DMS79 (cell line): ENCODE measurements around the gene TMEM141.
A peak's percentile ranks its signal among the peaks of the same experiment; 100 is the strongest.

ENCODE experiments used
- DNase-seq: peaks from one replicate; lab custom pipeline; 2025; lab: John Stamatoyannopoulos, UW

The TMEM141 gene

GRCh38 chr9:136790640-136791515 is at the start of gene TMEM141:
TMEM141 (plus strand) TSS chr9:136791344; CDS start chr9:136791371, 27 bp downstream.
- DNase-seq = peak; percentile 98

DNA sequence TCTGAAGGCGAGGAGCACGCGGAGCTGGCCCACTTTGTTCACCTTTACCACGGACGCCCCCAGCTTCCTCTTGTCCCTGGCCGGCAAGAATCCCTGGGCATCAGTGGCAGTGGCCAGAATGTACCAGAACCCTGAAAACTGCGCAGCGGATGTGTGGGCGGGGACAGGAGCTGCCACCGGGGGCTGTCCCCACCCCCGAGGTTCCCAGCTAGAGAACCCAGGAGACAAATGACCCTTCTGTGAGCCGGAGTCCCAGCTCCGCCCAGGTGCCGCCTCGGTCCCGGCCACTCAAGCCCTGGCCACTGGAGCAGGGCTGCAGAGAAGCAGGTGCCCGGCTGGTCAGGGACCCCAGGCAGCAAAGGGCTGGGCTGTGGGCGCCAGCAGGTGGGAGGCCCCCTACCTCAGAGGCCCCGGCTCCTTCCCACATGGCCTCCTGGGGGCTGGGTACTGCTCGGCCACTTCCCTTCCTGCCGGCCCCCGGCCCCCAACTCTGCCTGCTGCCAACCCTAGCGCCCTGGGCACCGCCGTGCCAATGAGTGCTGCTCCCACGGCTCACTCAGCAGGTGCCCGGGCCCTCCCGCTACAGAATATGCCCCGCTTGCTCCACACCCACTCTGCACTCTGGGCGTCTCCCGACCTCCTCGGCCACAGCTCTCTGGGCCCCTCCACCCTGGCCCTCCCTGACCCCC is 49.1 kb upstream of the TMEM141 start:
- DNase-seq = no peak

- DNase-seq = peak; percentile 45
These were observed 48.4 kb upstream of the TMEM141 start, which contains the start of gene LCN10 for GRCh38 chr9:136742591-136743391. LCN10 (minus strand) TSS chr9:136742940; CDS start chr9:136742903, 37 bp downstream.

- DNase-seq = no peak
These were observed 47.4 kb upstream of the TMEM141 start for GRCh38 chr9:136743639-136744211.

DNA sequence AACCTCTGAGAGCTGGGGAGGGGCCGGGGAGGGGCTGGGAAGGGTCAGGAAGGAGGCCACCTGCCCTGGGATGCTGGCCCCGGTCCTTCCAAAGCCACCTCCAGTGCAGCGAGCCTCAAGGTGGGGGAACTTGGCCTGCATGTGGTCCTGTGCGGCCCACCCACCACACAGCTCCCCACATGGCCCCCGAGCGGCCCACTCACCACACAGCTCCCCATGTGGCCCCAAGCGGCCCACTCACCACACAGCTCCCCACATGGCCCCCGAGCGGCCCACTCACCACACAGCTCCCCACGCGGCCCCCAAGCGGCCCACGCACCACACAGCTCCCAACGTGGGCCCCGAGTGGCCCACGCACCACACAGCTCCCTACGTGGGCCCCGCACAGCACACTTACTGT is 46.4 kb upstream of the TMEM141 start:
- DNase-seq = no peak

DNA sequence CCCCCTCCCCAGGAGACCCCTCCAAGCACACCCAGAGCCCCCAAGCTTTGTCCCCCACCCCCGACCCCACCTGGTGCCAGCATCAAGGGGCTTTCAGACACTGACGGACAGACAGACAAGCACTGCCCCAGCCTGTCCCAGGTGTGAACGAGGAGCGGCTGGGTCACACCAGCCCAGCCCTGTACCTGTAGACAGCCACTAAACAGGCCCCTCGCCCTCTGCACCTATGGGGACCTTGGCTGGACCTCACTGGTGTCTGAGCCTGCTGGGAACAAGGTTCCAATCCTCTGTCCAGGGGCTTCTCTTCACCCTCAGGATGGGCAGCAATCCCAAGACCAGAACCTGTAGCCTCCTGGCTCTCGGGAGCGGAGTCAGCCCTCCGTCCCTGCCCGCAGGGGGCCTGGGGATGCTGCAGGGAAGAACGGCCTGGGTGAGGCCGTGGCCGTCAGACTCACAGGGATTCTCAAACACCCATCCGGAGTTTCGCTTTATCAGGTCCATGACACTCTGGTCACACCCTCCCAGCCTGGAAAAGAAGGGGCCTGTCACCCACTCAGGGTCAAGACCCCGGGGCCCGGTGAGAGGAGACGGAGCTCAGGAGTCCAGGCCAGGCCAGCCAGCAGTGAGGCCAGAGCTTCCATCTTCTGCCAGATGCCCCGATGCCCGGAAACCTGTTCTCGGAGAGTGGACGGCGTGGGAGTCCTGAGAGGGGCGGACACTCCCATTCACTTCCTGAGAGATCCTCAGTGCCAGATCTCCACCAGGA is 45.6 kb upstream of the TMEM141 start:
- no peak for DNase-seq

DNA sequence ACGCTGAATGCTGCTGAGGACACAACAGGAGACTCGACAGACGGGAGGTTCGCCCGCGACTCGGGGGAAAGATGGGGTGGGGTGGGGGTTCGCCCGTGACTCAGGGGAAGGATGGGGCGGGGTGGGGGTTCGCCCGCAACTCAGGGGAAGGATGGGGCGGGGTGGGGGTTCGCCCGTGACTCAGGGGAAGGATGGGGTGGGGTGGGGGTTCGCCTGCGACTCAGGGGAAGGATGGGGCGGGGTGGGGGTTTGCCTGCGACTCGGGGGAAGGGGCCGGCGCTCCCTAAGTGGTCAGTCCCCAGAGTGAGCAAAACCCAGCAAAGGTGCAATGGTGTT is 45.0 kb upstream of the TMEM141 start:
- DNase-seq = no peak

GRCh38 chr9:136746621-136747020 is 44.5 kb upstream of the TMEM141 start:
- DNase-seq = no peak

DNA sequence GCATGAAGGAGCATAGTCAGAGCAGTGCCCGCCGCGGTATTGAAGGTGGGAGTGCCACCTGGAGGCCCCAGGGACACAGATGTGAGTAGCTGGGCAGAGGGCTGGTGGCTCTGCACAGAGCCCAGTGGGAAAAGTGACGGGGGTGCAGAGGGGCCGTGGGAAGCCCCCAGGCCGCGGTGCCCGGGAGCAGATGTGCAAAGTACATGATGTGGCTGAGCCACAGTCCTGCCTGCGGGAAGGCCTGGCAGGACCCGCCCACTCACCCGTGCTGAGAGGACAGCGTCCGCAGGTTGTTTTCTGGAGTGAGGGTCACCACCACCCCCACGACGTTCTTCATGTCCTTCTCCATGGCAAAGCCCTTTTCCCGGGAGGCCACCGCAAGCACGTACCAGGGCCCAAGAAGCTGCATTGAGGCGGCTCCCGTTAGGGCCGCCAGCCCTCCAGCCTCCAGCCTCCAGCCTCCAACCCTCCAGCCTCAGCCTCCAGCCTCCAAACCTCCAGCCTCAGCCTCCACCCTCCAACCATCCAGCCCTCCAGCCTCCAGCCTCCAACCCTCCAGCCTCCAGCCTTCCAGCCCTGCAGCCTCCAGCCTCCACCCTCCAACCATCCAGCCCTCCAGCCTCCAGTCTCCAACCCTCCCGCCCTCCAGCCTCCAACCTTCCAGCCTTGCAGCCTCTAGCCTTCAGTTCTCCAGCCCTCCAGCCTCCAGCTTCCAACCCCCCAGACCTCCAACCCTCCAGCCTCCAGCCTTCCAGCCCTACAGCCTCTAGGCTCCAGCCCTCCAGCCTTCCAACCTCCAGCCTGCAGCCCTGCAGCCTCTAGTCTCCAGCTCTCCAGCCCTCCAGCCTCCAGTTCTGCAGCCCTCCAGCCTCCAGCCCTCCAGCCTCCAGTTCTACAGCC is 43.7 kb upstream of the TMEM141 start:
- DNase-seq = no peak

- no peak for DNase-seq
These were observed 42.9 kb upstream of the TMEM141 start, which contains the start of gene LCN6 for GRCh38 chr9:136748201-136748600. LCN6 (minus strand) TSS chr9:136748525; CDS start chr9:136748483, 42 bp downstream.

- DNase-seq = no peak
These were observed 42.2 kb upstream of the TMEM141 start for GRCh38 chr9:136748666-136749611.

DNA sequence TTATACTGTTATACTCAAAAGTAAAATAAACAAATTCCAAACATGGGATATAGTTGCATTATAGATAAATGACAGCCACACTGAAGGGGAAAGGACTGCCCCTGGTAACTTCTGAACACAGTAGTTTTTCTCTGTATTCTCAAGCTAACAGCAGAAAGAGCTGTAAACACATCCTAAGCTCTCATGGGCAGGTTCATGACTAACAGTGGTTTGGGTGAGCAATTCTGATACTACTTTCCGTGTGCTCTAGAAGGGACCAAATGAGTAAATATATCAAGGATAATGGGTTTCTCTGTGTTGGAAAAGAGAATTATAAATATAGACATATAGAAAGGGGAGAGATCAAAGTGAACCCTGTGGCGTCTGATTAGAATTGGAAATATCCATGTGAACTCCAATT is 40.6 kb upstream of the TMEM141 start:
- DNase-seq = no peak

GRCh38 chr9:136751244-136751643 is 39.9 kb upstream of the TMEM141 start:
- DNase-seq = no peak

DNA sequence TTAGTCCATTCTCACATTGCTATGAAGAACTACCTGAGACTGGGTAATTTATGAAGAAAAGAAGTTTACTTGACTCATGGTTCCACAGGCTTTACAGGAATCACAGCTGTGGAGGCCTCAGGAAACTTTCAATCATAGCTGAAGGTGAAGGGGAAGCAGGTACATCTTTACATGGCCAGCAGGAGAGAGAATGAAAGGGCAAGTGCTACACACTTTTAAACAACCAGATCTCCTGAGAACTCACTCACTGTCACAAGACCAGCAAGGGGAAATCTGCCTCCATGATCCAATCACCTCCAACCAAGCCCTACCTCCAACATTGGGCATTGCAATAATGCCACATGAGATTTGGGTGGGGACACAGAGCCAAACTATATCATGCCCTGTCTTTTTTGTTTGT is 39.3 kb upstream of the TMEM141 start:
- DNase-seq = no peak

DNA sequence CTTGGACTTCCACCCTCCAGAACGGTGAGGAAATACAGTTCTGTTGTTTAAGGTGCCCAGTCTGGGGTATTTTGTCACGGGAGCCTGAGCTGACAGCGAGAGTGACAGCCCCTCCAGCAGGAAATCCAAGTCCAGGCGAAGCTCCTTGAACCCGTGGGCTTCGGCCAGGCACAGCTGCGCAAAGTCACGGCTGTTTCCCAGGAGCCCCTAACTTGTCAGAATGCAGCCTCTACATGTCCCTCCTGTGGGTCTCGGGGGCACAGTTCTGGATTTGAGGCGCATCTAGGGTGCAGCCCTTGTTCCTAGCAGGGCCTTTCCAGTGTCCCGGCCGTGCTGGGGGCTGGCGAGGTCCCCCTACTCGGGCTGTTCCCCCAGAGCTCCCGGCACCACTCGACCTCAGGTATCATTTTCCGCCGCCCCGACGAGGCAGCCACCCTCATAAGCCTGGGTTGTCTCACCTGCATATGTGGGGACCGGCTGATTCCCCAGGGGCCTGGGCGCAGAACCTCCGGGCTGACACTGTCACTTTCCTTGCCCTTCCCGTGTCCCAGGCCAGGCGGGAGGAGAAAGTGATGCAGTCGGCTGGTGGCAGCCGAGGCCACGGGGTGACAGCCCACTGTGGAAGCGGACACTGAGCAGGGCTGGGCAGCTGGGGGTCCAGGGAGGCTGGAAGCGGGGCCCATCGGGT is 37.6 kb upstream of the TMEM141 start:
- no peak for DNase-seq

DNA sequence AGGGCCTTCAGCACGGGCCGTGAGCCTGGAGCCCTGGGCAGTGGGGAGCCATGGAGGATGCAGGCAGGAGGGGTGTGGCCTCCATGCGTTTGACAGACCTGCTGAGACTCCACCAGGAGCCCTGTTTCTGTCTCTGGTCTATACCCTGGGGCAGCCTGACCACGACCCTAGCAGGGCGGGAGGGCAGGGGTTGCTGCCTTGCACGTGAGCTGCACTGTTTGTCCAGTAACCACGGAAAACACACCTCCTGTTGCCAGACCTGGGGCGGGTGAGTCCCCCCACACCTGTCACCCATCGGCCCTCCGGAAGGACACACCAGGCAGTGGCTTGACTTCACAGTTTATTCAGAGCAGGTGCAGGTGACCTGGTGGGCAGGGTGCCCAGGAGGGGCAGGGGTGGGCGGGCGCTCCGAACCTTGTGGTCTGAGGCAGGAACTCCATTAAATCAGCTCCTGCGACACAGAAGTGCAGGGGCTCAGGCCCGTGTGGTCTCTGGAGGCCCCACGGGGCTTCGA is 37.0 kb upstream of the TMEM141 start:
- DNase-seq = no peak

DNA sequence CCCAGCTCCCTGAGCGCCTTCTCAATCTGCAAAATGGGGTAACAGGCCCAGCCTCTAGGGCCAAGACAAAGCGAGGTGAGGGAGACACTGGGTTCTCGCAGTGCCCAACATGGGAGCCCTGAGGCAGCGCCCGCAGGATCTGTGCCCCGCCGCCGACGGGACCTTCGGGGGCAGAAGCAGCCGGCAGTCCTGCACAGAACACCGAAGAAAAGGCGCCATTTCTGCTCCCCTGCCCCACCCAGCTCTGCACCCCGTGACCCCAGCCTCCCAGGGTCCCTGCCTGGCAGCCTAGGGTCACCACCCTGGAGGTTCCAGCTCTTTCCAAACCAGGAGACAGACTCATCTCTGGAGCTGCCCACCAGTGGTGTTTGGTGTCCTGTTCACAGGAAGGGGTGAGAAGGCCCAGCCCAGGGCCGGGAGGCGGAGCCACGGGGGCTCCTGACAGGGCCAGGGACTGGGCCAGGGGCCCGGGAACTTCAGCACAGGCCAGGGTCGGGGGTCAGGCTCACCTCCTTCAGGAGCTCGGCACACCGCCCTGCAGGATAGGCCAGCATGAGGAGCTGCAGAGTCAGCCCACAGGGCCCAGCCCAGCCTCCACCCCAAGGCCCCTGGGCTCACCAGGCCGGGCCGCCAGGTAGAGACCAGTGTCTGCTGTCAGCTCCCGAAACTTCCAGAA is 36.4 kb upstream of the TMEM141 start:
- DNase-seq = no peak
